ENCODE data around the gene NIM1K.

The NIM1K gene

GRCh38 chr5:43202380-43202779 lies 10.4 kb downstream of the NIM1K start:
- TF ChIP-seq REST (IDR thresholded peaks at IDR 0.05; ENCODE audit: insufficient replicate concordance, low read depth) (no peak), SPI1 (IDR thresholded peaks at IDR 0.05; ENCODE audit: borderline replicate concordance, low read depth) (no peak), POLR2AphosphoS5 (IDR thresholded peaks at IDR 0.05; ENCODE audit: low read depth) (no peak), GABPA (IDR thresholded peaks at IDR 0.05; ENCODE audit: low read depth) (no peak), CTCF (IDR thresholded peaks at IDR 0.05; ENCODE audit: insufficient read depth, low read length) (no peak)
- H3K4me3 ChIP-seq (replicated peaks; ENCODE audit: insufficient read depth, low read length) = no peak overlapping the region

GRCh38 chr5:43203373-43203772 lies 11.3 kb downstream of the NIM1K start:
- DNase-seq (ENCODE audit: low read depth in 1 of 2, low spot score in 1 of 2) = no peak
- Histone ChIP-seq H3K27ac (replicated peaks) (no peak overlapping the region), H3K4me3 (replicated peaks; ENCODE audit: insufficient read depth, low read length) (no peak overlapping the region), H3K27me3 (ENCODE audit: insufficient read depth, poor library complexity, severe bottlenecking) (no peaks in the 10 kb centered on the region)
- TF ChIP-seq CTCF (IDR thresholded peaks at IDR 0.05; ENCODE audit: insufficient read depth, low read length) = no peak
- no peak for TF ChIP-seq REST (IDR thresholded peaks at IDR 0.05; ENCODE audit: insufficient replicate concordance, low read depth)
- TF ChIP-seq POLR2AphosphoS5 (IDR thresholded peaks at IDR 0.05; ENCODE audit: low read depth) = no peak
- no peak for TF ChIP-seq SPI1 (IDR thresholded peaks at IDR 0.05; ENCODE audit: borderline replicate concordance, low read depth)
- TF ChIP-seq GABPA (IDR thresholded peaks at IDR 0.05; ENCODE audit: low read depth) = no peak

More at GRCh38 chr5:43202380-43202779, 10.4 kb downstream of the NIM1K start:
- no peak for DNase-seq (ENCODE audit: low read depth in 1 of 2, low spot score in 1 of 2)
- no peaks in the 10 kb centered on the region for H3K27me3 ChIP-seq (ENCODE audit: insufficient read depth, poor library complexity, severe bottlenecking)
- no peak overlapping the region for H3K27ac ChIP-seq (replicated peaks)

- Histone ChIP-seq H3K27me3 (ENCODE audit: insufficient read depth, poor library complexity, severe bottlenecking) (peaks cover 2% of the 10 kb centered on the region), H3K27ac (replicated peaks) (no peak overlapping the region), H3K4me3 (replicated peaks; ENCODE audit: insufficient read depth, low read length) (no peak overlapping the region)
- DNase-seq (ENCODE audit: low read depth in 1 of 2, low spot score in 1 of 2) = no peak
- TF ChIP-seq SPI1 (IDR thresholded peaks at IDR 0.05; ENCODE audit: borderline replicate concordance, low read depth) (no peak), GABPA (IDR thresholded peaks at IDR 0.05; ENCODE audit: low read depth) (no peak), POLR2AphosphoS5 (IDR thresholded peaks at IDR 0.05; ENCODE audit: low read depth) (no peak), REST (IDR thresholded peaks at IDR 0.05; ENCODE audit: insufficient replicate concordance, low read depth) (no peak), CTCF (IDR thresholded peaks at IDR 0.05; ENCODE audit: insufficient read depth, low read length) (no peak)
Observed at GRCh38 chr5:43204958-43205357, 12.9 kb downstream of the NIM1K start.

Data from HL-60 (cell line).